H9 (cell line): ENCODE data around the gene VEGFA. TPM values are rescaled to one million over a fixed set of nuclear protein-coding genes. Genes with fewer than 3 reads are reported as not detected.

Source experiments
- DNase-seq: peaks from one replicate; pipeline ENCODE4 v3.0.0-alpha.2; 2017
- H2AFZ ChIP-seq: one replicate; pipeline ENCODE4 v1.6.1; 2013; ENCODE audit warnings: mild to moderate bottlenecking, low read length, control low read depth, moderate library complexity
- H2AK5ac ChIP-seq: 2 replicates; pipeline ENCODE4 v1.6.1; 2013; ENCODE audit warnings: low read length, control low read depth, mixed read lengths; ENCODE audit not compliant: insufficient read length
- H2BK120ac ChIP-seq: one replicate; pipeline ENCODE4 v1.6.1; 2013; ENCODE audit warnings: low read depth, mild to moderate bottlenecking, low read length, control low read depth, inconsistent platforms; ENCODE audit not compliant: poor library complexity, severe bottlenecking
- H2BK12ac ChIP-seq: 2 replicates; pipeline ENCODE4 v1.6.1; 2013; ENCODE audit warnings: low read length, control low read depth, mixed read lengths, low read depth; ENCODE audit not compliant: insufficient read length
- H2BK15ac ChIP-seq: 2 replicates; pipeline ENCODE4 v1.6.1; 2013; ENCODE audit warnings: low read depth, low read length, control low read depth
- H2BK20ac ChIP-seq: one replicate; pipeline ENCODE4 v1.6.1; 2013; ENCODE audit warnings: low read depth, mild to moderate bottlenecking, low read length, control low read depth, inconsistent platforms; ENCODE audit not compliant: poor library complexity, severe bottlenecking
- H2BK5ac ChIP-seq: 2 replicates; pipeline ENCODE4 v1.6.1; 2013; ENCODE audit warnings: low read length, control low read depth, mixed read lengths; ENCODE audit not compliant: insufficient read length
- H3K14ac ChIP-seq: 2 replicates; pipeline ENCODE4 v1.6.1; 2013; ENCODE audit warnings: low read length, control low read depth; ENCODE audit not compliant: insufficient read depth
- H3K18ac ChIP-seq: 2 replicates; pipeline ENCODE4 v1.6.1; 2013; ENCODE audit warnings: low read depth, mild to moderate bottlenecking, mixed read lengths, low read length, control low read depth; ENCODE audit not compliant: insufficient read length
- H3K23ac ChIP-seq: 2 replicates; pipeline ENCODE4 v1.6.1; 2013; ENCODE audit warnings: low read length, control low read depth, mixed read lengths, low read depth; ENCODE audit not compliant: insufficient read length
- H3K23me2 ChIP-seq: 2 replicates; pipeline ENCODE4 v1.6.1; 2013; ENCODE audit warnings: low read depth, mild to moderate bottlenecking, mixed read lengths, low read length, control low read depth; ENCODE audit not compliant: insufficient read length, poor library complexity, severe bottlenecking
- H3K27ac ChIP-seq: 2 replicates; pipeline ENCODE4 v1.5.1; 2013; ENCODE audit warnings: low read length, control low read depth, mixed read lengths, low read depth; ENCODE audit not compliant: insufficient read length
- H3K27me3 ChIP-seq: 2 replicates; pipeline ENCODE4 v1.6.1; 2013; ENCODE audit warnings: low read length, control low read depth, inconsistent platforms; ENCODE audit not compliant: insufficient read depth
- H3K4ac ChIP-seq: 2 replicates; pipeline ENCODE4 v1.6.1; 2013; ENCODE audit warnings: low read depth, mild to moderate bottlenecking, control low read depth, inconsistent platforms, low read length, moderate library complexity
- H3K4me1 ChIP-seq: 2 replicates; pipeline ENCODE4 v1.6.1; 2013; ENCODE audit warnings: low read length, control low read depth, inconsistent platforms; ENCODE audit not compliant: insufficient read depth
- H3K4me2 ChIP-seq: 2 replicates; pipeline ENCODE4 v1.6.1; 2013; ENCODE audit warnings: low read length, control low read depth, mixed read lengths; ENCODE audit not compliant: insufficient read length, insufficient read depth
- H3K56ac ChIP-seq: 2 replicates; pipeline ENCODE4 v1.6.1; 2013; ENCODE audit warnings: low read depth, mild to moderate bottlenecking, mixed read lengths, low read length, control low read depth; ENCODE audit not compliant: insufficient read length
- H3K79me1 ChIP-seq: 2 replicates; pipeline ENCODE4 v1.6.1; 2013; ENCODE audit warnings: low read depth, mild to moderate bottlenecking, moderate library complexity, low read length, control low read depth, inconsistent platforms; ENCODE audit not compliant: insufficient read depth, poor library complexity, severe bottlenecking
- H3K79me2 ChIP-seq: 2 replicates; pipeline ENCODE4 v1.6.1; 2013; ENCODE audit warnings: low read length, control low read depth, inconsistent platforms; ENCODE audit not compliant: insufficient read depth
- H3K9ac ChIP-seq: 2 replicates; pipeline ENCODE4 v1.6.1; 2013; ENCODE audit warnings: low read length, control low read depth, mixed read lengths; ENCODE audit not compliant: insufficient read length; ENCODE audit errors: extremely low read depth
- H3K9me3 ChIP-seq: one replicate; pipeline ENCODE4 v1.6.1; 2013; ENCODE audit warnings: low read depth, low read length, inconsistent platforms; ENCODE audit not compliant: control insufficient read depth
- H3T11ph ChIP-seq: one replicate; pipeline ENCODE4 v1.6.1; 2013; ENCODE audit warnings: mild to moderate bottlenecking, low read length, control low read depth, inconsistent platforms
- H4K20me1 ChIP-seq: one replicate; pipeline ENCODE4 v1.6.1; 2013; ENCODE audit not compliant: control insufficient read depth, insufficient read length, insufficient read depth
- H4K5ac ChIP-seq: 2 replicates; pipeline ENCODE4 v1.6.1; 2013; ENCODE audit warnings: low read depth, mild to moderate bottlenecking, mixed read lengths, low read length, control low read depth; ENCODE audit not compliant: insufficient read length
- H4K8ac ChIP-seq: replicated peaks from 2 replicates; pipeline ENCODE4 v1.6.1; 2013; ENCODE audit warnings: low read length, control low read depth, mixed read lengths, low read depth; ENCODE audit not compliant: insufficient read length
- H4K91ac ChIP-seq: 2 replicates; pipeline ENCODE4 v1.6.1; 2013; ENCODE audit warnings: low read depth, mild to moderate bottlenecking, moderate library complexity, mixed read lengths, low read length, control low read depth; ENCODE audit not compliant: insufficient read length
- H3K27ac Mint-ChIP-seq, 3 experiments: 2 replicates in 2 of 3; 3 replicates in 1 of 3; pipeline ENCODE4 v1.8.0; 2020 to 2021; ENCODE audit warnings: mixed read lengths in 3 of 3, mild to moderate bottlenecking in 1 of 3, moderate library complexity in 1 of 3
- H3K27me3 Mint-ChIP-seq: 2 replicates; pipeline ENCODE4 v1.8.0; 2021; ENCODE audit warnings: low read depth, mild to moderate bottlenecking, moderate library complexity, mixed read lengths
- H3K36me3 Mint-ChIP-seq, 3 experiments: 2 replicates in 2 of 3; 3 replicates in 1 of 3; pipeline ENCODE4 v1.8.0; 2020 to 2021; ENCODE audit warnings: low read depth in 3 of 3, mixed read lengths in 3 of 3; ENCODE audit not compliant: insufficient read depth in 1 of 3
- H3K4me1 Mint-ChIP-seq, 2 experiments: 2 replicates each; pipeline ENCODE4 v1.8.0; 2020; ENCODE audit warnings: mixed read lengths in 2 of 2
- H3K4me3 Mint-ChIP-seq, 2 experiments: 2 replicates in 1 of 2; 3 replicates in 1 of 2; pipeline ENCODE4 v1.8.0; 2020 to 2021; ENCODE audit warnings: mild to moderate bottlenecking in 2 of 2, mixed read lengths in 2 of 2, moderate library complexity in 1 of 2
- H3K9me3 Mint-ChIP-seq, 2 experiments: 2 replicates in 1 of 2; 3 replicates in 1 of 2; pipeline ENCODE4 v1.8.0; 2020; ENCODE audit warnings: mild to moderate bottlenecking in 2 of 2, mixed read lengths in 2 of 2, moderate library complexity in 1 of 2
- CTCF ChIP-seq: fragments of 200-600 bp; sonication (generic); conservative IDR thresholded peaks from 3 replicates; pipeline ENCODE4 v1.8.0; 2021; ENCODE audit warnings: antibody characterized with exemption, mild to moderate bottlenecking
- WGBS: extraction: QIAGEN DNeasy Blood & Tissue Kit; methylation state at CpG from one replicate; pipeline ENCODE4 v1.1.7; 2013; ENCODE audit warnings: missing lambda C conversion rate, low lambda C conversion rate, mixed read lengths; ENCODE audit not compliant: insufficient read length; ENCODE audit errors: extremely low coverage; 5-methylcytosine and 5-hydroxymethylcytosine counted together
- total RNA-seq: library from RNA; stranded (reverse); gene quantifications from 2 replicates; pipeline ENCODE4 v1.2.1, GENCODE V29; 2021

VEGFA gene
- total RNA-seq, 1 experiment from 2014 or later = 47.9 TPM

- Mint-ChIP-seq H3K4me1 (peaks cover 12 to 26% of the 10 kb centered on the region in 2 experiments), H3K4me3 (no peak overlapping the region), H3K36me3 (no peaks in the 10 kb centered on the region), H3K27me3 (peaks cover 2% of the 10 kb centered on the region; the same call in 1 of the 2 replicates), H3K27ac (no peak overlapping the region), H3K9me3 (no peaks in the 10 kb centered on the region)
- Histone ChIP-seq H2AFZ (no peak overlapping the region), H3K14ac (no peak overlapping the region), H2BK12ac (no peak overlapping the region), H4K8ac (no peak overlapping the region), H3K56ac (no peak overlapping the region), H3K23ac (no peak overlapping the region), H3K9ac (no peak overlapping the region), H3K27ac (no peak overlapping the region), H3K4ac (no peak overlapping the region), H4K91ac (no peak overlapping the region), H2BK15ac (no peak overlapping the region), H3K79me1 (no peaks in the 10 kb centered on the region), H2BK20ac (no peak overlapping the region), H3K79me2 (no peaks in the 10 kb centered on the region), H3K4me1 (no peaks in the 10 kb centered on the region), H4K5ac (no peak overlapping the region), H3K27me3 (no peaks in the 10 kb centered on the region), H3K23me2 (no peaks in the 10 kb centered on the region), H3K18ac (no peak overlapping the region), H2BK120ac (no peak overlapping the region), H2BK5ac (no peak overlapping the region), H4K20me1 (no peaks in the 10 kb centered on the region), H3T11ph (no peak overlapping the region), H2AK5ac (no peak overlapping the region), H3K4me2 (no peak overlapping the region), H3K9me3 (no peaks in the 10 kb centered on the region)
- no CpG with 5 or more reads among the region's 8 CpGs for WGBS
- no peak for DNase-seq
- no peak for TF ChIP-seq CTCF
These were observed 60.8 kb downstream of the VEGFA start for GRCh38 chr6:43830775-43831174.
